GOT3 (cell line): ENCODE measurements around the gene TENM4.

Experiments
- DNase-seq: peaks from one replicate; lab custom pipeline; 2025; ENCODE audit warnings: mixed read lengths; lab: John Stamatoyannopoulos, UW

The TENM4 gene

DNA sequence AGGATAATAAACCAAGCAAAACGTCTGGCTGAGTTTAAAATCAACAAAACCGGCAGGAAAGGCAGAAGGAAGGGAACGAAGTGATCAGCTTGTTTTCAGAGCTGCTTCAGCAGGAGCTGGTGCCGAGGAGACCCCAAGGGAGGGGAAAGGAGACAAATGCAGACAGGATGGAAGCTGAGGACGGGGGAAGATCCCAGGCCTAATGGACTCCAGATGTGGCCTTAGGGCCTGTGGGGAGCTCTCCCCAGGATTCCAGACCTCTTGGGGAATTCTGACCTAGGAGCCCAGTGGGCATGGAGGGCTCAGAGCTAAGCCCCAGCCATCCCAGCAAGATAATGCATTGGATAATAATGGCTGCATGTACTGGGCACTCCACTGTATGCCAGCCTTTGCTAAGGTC lies 654.7 kb downstream of the TENM4 start:
- no peak for DNase-seq

DNA sequence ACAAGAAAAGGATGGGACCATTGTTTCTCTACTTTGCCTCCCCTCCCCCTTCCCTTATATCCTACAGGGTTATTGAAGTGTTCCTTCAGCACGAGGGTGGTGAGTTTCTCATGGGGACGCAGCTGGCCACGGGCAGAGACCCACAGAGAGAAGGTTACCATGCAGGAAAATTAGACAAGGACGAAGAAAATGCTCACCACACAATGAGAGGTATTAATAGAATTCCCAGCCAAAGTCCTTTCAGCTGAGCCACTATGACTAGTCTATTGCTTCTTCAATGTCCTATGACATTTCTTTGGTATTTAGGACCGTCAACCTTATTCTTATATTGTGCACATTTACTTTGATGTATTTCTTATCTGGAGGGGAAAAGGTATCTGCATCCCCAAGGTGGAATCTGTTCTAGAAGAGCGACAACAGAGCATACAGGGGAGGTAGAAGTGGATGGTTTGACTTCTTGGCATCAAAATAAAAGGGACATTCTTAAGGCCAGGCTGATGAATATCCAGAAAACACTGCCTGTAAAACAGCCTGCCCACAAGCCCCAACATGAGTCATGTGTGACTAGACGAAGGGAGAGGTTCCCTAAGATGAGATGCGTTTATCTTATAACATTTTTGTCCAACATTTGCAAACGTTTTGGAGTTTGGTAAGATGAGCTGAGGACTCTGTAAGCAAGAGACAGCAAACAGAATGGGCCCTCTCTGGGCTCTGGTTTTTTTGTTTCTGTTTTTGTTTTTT lies 656.3 kb downstream of the TENM4 start:
- no peak for DNase-seq

DNA sequence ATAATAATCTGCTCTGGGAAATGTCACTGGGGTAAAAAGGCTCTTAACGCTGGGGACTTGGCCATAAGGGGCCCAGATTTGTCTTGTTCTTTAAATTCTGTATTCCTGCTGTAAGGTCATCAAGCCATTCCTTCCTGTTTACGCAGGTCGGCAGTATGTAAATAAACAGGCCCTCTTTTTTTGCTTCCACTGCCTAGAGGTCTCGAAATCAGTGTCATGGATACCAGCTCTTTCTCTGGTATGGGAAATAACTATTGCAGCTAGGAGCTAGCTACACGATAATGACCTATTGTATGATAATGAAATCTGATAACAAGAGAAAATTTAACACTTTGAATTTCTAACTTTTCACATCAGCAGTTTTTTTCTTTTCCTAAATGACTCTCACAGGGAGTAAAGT lies 657.0 kb downstream of the TENM4 start:
- DNase-seq, result no peak

DNA sequence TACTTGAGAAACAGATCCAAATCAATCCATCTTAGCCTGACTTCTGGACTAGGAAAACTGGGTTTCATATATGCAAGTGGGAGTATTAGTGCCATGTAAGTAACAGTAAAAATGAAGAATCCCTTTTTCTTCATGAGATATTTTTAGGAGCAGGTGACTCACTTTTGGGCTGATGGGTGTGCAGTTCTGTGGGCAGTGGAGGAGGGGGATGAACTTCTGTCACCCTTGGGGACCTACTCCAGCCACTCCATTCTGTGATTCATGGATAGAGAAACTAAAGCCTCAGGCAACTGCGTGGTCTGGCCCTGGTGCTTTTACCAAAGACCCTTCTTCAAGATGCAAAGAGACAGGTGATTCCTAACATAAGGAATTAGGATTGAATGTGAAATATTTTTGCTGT lies 657.5 kb downstream of the TENM4 start:
- DNase-seq, result no peak

DNA sequence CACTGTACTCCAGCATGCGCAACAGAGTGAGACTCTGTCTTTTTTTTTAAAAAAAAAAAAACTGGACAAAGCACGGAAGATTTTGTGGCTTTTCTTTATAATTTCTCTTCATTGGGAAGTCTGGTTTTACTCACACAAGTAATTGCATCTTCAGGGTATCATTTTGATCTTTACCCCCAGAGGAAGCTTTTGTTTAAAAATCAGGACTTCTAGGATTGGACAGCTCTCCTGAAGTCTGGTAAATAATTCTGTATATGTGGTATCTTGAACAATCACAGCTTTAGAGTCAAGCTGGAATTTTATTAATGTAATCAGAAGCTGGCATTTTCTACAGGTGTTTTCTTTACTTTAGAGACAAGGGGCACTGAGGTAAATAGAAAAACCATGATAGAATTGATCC lies 658.1 kb downstream of the TENM4 start:
- no peak for DNase-seq

DNA sequence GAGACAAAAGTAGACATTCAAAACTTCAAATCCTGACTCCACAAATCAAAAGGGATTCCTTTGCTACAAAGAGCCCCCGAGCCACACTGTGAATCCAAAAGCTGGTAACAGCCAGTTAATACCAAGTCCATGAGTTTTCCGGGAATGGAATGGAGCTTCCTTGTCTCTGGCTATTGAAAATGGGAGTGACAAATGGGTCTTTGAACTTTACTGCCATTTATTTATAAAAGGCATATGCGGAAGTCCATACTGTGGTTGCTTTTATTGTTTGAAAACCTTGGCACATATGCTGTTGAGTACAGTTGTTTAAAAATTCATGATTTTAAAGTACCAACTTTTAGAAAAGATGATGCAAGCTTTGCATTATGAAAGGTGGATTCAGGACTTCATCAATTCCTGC lies 659.9 kb downstream of the TENM4 start:
- DNase-seq, result no peak

DNA sequence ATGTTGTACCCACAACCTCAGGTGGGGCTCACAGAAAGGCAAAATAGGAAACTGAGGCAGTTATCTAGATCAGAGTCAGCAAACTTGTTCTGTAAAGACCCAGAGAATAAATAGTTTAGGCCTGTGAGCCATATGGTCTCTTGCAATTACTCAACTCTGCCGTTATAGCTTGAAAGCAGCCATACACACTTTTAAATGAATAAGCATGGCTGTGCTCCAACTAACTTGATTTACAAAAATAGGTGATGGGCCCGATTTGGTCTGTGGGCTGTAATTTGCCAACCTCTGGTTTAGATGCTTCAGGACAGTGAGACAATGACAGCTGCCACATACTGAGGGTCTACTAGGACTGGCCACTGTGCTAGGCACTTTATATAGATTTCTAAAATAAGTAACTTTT lies 667.3 kb downstream of the TENM4 start:
- no peak for DNase-seq

DNA sequence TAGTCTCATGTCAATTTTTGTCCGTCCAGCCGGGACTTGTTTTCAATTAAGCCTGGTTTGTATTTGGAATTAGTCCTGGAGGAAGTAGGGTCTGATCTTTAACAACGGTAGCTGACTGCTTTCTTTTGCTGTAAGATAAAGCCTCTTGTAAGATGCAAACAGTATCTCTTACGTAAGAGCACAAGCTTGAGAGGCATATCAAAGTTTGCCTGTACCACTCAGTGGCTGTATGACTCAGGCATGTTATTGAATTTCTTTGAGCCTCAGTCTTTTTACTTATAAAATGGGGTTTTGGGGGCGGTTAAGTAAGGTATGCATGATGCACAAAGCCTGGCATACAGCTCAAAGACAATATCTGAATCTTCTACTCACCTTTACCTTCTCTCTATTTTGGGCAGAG lies 667.8 kb downstream of the TENM4 start:
- no peak for DNase-seq

DNA sequence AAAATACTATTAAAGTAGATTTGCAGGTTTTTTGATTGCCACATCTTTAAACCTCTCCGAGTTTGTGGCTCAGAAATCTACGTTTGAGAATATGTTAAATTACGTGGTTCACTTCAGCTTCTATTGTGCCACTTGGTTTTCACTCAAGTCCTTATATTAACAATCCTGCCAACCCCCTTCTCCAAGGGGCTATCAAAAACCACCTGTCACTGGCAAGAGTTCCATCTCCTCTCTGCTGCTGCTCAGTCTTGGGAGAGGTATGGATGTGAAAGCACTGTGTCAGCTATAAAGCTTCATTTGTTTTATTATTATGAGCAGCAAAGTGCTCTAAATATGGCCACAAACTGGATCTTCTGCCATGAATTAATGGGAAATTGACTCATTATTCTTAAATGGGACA lies 668.6 kb downstream of the TENM4 start:
- DNase-seq, result no peak

DNA sequence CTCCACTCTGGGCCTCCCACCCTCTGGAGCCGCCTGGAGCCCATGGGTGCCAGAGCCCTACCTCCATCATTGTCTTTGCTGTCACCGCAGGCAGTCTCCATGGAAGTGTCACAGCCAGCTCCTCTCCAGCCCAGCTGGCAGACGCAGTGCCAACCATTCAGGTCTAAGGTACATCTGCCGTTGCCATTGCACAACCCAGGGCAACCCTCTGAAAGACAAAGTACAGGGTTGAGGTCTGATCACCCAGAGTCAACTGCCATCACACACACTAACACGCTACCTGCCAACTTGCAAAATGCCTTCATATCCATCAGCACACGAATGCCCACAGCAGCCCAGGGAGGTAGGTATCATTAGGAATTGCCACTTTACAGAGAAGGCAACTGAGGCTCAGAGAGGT lies 669.9 kb downstream of the TENM4 start:
- DNase-seq, result no peak

DNA sequence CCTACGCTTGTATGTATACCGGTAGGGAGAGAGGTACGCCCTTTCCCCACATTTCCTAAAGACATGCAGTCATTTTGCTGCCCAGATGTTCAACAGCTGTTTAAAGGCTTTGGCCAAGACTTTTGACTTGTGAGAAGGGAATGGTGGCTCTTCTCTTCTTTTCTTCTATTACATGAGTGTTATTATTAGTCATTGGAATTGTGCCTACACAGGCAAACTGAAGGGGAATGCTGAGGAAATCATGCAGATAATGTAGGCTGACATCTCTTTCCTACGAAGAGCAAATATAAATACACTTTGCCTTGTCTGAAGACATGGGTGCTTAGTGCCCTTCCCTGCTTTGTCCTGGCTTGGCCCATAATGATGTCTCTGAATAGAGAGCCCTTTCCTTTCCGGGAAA lies 671.9 kb downstream of the TENM4 start:
- DNase-seq, result no peak

DNA sequence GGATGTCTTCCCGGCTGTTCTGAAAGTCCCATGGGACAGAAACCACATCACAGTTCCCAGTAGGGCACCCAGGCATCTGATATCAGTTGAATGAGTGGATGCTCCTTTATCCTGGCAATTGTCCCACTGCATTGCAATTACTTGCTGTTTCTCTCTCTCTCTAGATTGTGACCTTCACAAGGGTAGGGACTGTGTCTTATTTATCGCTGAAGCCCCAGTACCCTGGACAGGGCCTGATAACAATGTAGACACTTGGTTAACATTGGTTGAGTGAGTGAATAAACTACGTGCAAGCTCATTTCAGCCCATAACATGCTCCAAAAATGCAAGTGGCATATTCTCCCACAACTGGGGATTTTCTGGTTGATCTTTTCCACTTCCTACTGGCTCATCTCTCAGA lies 672.5 kb downstream of the TENM4 start:
- DNase-seq, result no peak

DNA sequence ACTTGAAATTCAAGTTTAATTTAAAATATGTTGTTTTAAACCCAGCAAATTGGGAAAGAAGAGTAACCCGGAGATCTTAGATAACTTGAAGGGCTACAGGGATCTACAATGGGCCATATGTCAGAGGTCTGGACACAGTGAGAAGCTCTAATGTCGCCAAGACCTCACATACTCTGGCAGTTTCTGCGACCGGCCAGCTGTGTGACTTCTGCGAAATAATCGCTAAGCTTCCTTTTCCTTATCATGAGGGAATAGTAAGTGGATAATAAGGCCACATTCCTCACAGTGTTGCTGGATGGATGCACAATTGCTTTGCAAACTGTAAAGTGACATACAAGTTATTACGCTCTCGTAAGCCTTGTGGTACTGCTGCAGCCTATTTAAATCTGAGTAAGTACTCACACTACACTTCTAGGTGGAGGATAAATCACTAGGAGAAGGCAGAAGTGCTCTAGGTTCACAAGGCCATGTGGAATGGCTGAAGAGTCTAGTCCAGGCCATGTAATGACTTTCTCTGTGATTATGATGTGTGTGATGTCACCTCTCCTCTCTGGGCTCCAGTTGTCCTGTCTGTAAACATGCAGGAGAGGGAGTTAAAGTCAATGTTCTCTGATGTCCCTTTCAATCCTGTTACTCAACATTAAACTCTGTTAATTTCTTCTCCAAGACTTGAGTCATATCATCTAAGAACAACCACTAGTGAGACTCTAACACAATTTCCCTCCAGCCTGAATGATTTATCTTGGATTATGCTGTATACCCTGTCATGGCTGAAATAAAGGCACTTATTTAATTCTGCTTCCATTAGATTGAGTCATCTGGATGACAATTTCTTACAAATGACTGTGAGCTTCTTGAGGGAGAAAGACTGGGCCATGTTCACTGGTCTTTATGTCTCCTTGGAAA lies 673.5 kb downstream of the TENM4 start:
- no peak for DNase-seq

DNA sequence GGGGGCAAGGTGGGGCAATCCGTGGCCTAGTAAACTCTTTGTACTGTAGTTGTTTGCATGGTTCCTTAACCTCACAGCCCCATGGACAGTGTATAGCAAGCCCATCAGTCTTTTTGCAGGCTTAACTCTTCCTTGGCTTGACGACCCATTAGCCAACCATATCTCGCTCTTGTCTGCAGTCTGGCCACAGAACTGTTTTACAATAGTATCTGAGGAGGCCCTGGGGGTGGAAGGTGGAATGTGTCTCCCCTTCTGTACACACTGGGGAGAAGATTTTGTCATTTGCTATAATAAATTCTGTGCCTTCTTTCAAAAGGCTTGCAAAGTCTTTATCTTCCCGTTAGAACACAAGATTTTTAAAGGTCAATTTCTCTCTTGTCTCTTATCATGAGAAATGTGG lies 675.9 kb downstream of the TENM4 start:
- DNase-seq, result no peak

DNA sequence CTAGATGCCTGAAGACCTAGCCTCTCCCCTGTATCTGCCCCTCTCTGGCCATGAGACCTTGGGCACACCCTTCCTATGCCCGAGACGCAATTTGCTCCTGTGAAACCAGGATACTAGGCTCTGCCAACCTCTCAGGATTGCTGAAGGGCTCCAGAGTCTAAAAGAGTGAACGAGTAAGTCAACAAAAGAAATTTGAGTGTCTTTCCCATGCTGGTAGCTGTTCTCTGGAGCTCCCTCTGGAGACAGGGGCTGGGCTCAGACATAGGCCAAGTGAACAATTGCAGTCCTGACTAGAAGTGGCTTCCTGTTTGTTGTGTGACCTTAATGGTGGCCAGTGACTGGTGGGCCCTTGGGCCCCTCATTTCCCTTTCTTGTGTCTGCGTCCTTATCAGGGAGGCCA lies 677.2 kb downstream of the TENM4 start:
- DNase-seq, result no peak

DNA sequence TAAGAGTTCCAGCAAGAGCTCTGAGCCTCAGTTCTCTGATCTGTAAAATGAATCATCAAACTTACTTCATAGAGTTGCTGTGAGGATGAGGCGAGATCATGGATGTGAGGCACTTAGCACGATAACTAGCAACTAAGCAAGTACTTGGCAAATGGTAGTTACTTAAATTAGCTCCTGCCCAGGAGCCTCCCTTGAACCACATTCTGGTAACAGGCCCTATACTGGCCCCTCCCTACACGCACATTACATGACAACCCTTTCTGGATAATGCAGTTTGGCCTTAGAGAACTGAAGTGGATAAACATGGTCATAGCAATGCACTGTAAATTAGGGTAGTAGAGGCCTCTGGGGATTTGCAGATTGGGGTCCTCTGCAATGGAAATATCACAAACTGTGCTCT lies 678.7 kb downstream of the TENM4 start:
- DNase-seq, result no peak

DNA sequence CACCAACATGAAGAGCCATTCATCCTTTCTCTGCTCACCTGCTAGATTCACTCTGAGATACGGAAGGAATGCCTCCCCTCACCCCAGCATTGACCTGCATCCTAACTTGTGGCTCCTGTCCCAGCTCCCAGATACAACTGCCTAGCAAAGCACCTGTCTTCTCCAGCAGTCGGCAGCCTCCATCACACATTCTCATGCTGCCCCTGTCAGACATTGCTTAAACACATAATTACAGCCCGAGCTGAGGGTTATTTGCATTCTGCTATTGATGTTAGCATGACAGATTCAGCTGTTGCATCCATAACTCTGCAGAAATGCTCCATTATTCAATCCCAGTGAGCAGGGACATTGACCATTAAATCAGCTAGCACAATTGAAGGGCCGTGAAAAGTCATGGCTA lies 681.8 kb downstream of the TENM4 start:
- DNase-seq, result no peak

DNA sequence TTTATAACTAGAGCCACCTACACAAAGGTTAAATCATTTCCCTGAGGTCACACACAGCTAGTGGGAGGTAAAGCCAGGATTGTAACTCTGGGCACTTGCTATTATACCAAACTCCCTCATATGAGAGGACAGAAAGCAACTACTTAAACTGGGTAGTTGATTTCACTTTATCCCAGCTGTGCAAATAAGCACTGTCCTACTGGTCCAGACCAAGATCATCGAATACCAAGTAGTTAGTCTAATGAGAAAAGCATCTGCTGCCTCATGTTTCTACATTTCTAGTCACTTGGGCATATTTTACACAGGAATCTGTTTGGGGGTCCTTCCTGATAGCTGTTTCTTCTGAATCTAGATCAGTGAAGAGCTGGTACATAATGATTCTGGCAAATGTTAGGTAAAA lies 687.5 kb downstream of the TENM4 start:
- DNase-seq, result no peak

DNA sequence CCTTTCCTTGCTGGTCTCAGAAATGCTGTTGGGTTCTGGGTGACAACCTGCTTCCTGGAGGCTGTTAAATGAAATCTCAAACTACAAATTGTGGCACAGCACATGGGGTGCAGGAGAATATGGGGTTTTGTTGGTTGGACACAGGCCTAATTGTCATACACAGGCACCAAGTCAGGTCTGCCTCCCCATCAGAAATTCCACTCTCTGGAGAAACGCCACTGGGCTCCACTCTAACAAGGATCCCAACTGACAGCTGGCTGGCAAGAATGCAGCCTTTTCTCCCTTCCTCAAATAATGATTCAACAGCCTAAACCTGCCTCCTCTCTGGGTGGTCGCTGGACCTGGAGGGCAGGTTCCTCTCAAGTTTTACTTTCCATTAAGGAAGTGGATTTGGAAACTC lies 688.3 kb downstream of the TENM4 start:
- no peak for DNase-seq

DNA sequence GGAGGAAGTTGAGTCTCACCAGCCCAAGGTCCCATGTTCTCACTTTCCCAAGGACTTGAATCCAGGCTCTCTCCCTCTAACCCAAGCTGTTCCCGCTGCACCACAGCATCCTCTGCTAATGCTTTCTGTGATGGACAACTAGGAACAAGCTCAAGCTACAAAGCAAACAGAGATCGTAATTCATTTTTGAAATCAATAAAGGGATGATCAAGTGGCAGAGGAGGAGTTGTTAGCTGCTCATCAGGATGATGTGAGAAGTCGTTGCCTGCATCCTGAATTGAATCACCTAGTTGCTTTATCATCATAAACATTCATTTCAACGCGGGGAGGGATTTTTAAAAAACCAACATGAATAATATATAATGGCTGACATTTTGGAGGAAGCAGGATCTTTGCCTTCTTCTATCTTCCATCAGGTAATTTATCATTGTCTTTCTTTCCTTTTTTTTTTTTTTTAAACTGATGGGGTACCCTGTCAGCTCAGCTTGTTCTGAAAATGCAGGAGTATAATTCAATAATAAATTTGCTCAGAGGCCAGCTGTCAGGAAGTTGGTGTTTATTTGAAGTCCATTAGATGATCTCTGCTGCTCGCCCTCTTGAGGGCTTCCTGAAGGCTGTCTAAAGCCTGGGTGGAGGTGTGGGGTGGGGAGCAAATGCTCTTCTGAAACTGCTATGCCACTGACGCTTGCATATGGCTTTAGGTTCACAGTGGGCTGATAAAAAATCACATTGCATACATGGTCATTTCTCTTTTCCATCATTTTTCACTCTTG lies 691.7 kb downstream of the TENM4 start:
- DNase-seq, result no peak

DNA sequence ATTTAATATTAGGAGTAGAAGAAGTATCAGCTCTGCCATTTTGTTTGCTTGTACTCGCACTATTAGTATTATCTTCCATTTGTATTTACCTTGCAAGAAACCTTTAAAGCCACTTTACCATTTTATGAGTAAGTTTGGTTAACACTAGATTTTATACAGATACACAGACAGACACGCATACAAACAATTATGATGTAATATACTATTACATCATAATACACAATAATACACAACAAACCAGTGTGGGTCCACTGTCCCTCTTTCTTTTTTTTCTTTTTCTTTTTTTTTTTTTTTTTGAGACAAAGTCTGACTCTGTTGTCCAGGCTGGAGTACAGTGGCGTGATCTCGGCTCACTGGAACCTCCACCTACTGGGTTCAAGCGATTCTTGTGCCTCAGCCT lies 695.9 kb downstream of the TENM4 start:
- no peak for DNase-seq

DNA sequence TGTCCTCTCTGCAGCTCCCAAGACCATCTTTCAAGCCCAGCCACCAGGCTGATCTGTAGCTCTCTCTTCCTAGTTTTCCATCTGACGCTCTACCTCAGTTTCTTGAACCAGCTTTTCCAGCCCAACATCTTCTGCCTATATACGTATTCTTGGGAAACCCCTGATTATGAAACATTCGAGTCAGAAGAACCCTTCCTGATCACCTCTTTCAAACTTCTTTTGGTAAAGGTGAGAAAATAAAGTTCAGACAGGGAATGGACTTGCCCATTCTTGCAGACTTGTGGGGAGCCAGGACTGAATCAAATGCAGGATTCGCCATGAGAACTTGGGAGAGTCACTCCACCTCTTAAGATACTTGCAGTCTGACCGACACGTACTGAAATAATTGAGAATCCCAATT lies 696.6 kb downstream of the TENM4 start:
- no peak for DNase-seq

DNA sequence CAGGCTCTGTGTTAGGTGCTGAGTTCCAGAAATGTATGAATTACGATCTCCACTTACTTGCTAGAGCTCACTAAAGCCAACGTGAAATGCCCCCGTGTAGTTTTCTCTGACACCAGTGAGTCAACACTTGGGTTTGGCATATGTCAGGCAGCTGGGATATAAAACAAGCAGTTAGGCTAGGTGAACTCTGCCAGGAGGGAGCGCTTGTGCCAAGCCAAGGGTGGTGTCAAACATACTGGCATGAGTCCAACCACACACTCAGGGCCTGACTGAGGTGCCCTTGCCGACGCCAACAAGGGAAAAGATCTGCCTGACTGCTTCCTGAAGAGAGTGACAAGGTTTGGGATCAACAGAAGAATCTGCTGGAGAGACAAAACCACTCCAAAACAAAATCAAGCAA lies 698.4 kb downstream of the TENM4 start:
- DNase-seq, result no peak
